Cardiac muscle cell (in vitro differentiated cells and primary cell): ENCODE data around the gene OTOF. TPM values are rescaled to one million over a fixed set of nuclear protein-coding genes. Genes with fewer than 3 reads are reported as not detected.

ENCODE experiments used
- DNase-seq, 2 donors: peaks; one replicate each; pipeline versions ENCODE4 v3.0.0 to v3.0.0-alpha.2; 2010 to 2017; ENCODE audit warnings: low read depth in 1 of 2, low spot score in 1 of 2
- H3K27ac ChIP-seq: fragments of 200-600 bp; sonication (generic); 2 replicates; pipeline ENCODE4 v1.5.1; 2016
- H3K27me3 ChIP-seq: fragments of 200-600 bp; sonication (generic); 2 replicates; pipeline ENCODE4 v1.6.0; 2016; ENCODE audit warnings: control low read depth
- H3K36me3 ChIP-seq: fragments of 200-600 bp; sonication (generic); 2 replicates; pipeline ENCODE4 v1.5.1; 2016; ENCODE audit warnings: control low read depth
- H3K4me1 ChIP-seq: fragments of 200-600 bp; sonication (generic); 2 replicates; pipeline ENCODE4 v1.8.1; 2017; ENCODE audit warnings: low read depth, mild to moderate bottlenecking, mixed run types
- H3K4me3 ChIP-seq: fragments of 200-600 bp; sonication (generic); 2 replicates; pipeline ENCODE4 v1.5.1; 2016; ENCODE audit warnings: mild to moderate bottlenecking
- H3K9me3 ChIP-seq: fragments of 200-600 bp; sonication (generic); 2 replicates; pipeline ENCODE4 v1.5.1; 2017; ENCODE audit warnings: low read depth, mild to moderate bottlenecking, control low read depth
- CTCF ChIP-seq: IDR thresholded peaks from 2 replicates; pipeline ENCODE4 v1.5.1; 2012; ENCODE audit warnings: low read depth, mild to moderate bottlenecking, low read length
- polyA plus RNA-seq: library from polyadenylated mRNA; unstranded; fragments of >200 nt; fragmentation: Nextera tagmentation; extraction: Ambion mirVana; gene quantifications from 2 replicates; pipeline ENCODE4 v1.2.1, GENCODE V29; 2016
- total RNA-seq: library from RNA; depleted of rRNA; stranded (reverse); fragments of >200 nt; gene quantifications from 2 replicates; pipeline ENCODE4 v1.2.3, GENCODE V29; 2016

OTOF gene
- total and polyA plus RNA-seq, 2 experiments from 2014 or later = not detected

GRCh38 chr2:26428846-26429245 lies 49.1 kb downstream of the OTOF start:
- Histone ChIP-seq H3K9me3 (no peaks in the 10 kb centered on the region), H3K36me3 (no peaks in the 10 kb centered on the region)
- no peak for TF ChIP-seq CTCF

GRCh38 chr2:26424221-26424620 lies 53.7 kb downstream of the OTOF start:
- Histone ChIP-seq H3K27me3 (no peaks in the 10 kb centered on the region), H3K36me3 (no peaks in the 10 kb centered on the region), H3K27ac (no peak overlapping the region), H3K4me1 (peaks cover 7% of the 10 kb centered on the region), H3K9me3 (no peaks in the 10 kb centered on the region), H3K4me3 (no peak overlapping the region)
- no peak for TF ChIP-seq CTCF
- no peak for DNase-seq

More at GRCh38 chr2:26428846-26429245, 49.1 kb downstream of the OTOF start:
- DNase-seq = no peak
- H3K27ac ChIP-seq = no peak overlapping the region
- no peaks in the 10 kb centered on the region for H3K4me1 ChIP-seq
- no peaks in the 10 kb centered on the region for H3K27me3 ChIP-seq
- H3K4me3 ChIP-seq = no peak overlapping the region

- Histone ChIP-seq H3K4me1 (peaks cover 7% of the 10 kb centered on the region), H3K36me3 (no peaks in the 10 kb centered on the region), H3K9me3 (no peaks in the 10 kb centered on the region), H3K27ac (no peak overlapping the region), H3K27me3 (no peaks in the 10 kb centered on the region), H3K4me3 (no peak overlapping the region)
- no peak for TF ChIP-seq CTCF
- no peak for DNase-seq
Measured at GRCh38 chr2:26423750-26424149, 54.2 kb downstream of the OTOF start.

- Histone ChIP-seq H3K4me1 (peaks cover 7% of the 10 kb centered on the region), H3K36me3 (no peaks in the 10 kb centered on the region), H3K9me3 (no peaks in the 10 kb centered on the region), H3K27ac (peak overlapping the region; percentile 62), H3K27me3 (no peaks in the 10 kb centered on the region), H3K4me3 (no peak overlapping the region)
- peak in 1 of 2 donors; percentile 19 for DNase-seq
- TF ChIP-seq CTCF = no peak
Measured at GRCh38 chr2:26422947-26423629, 54.8 kb downstream of the OTOF start.

- Histone ChIP-seq H3K27me3 (no peaks in the 10 kb centered on the region), H3K27ac (no peak overlapping the region), H3K9me3 (no peaks in the 10 kb centered on the region), H3K4me3 (no peak overlapping the region), H3K4me1 (peaks cover 7% of the 10 kb centered on the region), H3K36me3 (no peaks in the 10 kb centered on the region)
- peak in 1 of 2 donors; percentile 31 for DNase-seq
- no peak for TF ChIP-seq CTCF
Measured at GRCh38 chr2:26421961-26422360, 56.0 kb downstream of the OTOF start.
